NCI-H187 (cell line): ENCODE results near the gene TNS1.

Source experiments
- DNase-seq, 2 experiments: peaks; one replicate each; lab custom pipeline; 2025; lab: John Stamatoyannopoulos, UW

Gene TNS1

DNA sequence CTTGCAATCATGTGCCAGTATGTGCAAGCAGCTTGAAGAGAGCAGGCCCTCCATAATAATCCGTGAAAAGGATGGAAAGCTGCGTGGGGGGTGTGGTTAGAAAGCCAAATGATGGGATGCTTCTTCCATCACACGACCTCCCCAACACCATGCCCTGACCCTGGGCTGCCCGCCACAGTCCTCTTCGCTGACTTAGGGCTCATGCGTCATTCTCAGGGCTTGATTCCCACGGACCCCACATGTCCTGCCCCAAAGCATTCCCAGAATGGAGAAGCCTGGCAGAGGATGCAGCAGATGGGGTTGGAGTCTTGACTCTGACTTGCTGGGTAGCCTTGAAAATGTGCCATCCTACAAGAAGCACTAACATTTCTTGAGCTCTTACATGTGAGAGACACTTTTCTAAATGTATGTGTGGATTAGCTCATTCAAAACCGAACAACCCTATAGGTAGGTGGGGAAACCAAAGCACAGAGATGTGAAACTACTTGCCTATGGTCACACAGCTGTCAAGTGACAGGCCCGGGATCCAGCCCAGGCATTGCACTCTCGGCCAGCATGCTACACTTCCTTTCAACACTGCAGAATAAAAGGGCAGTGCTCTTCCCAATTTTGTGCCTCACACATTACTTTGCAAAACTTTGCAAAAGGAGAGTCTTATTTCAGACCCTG lies 3.7 kb downstream of the TNS1 start:
- no peak for DNase-seq

- no peak for DNase-seq
These were observed 5.3 kb downstream of the TNS1 start for GRCh38 chr2:217997510-217997909.

DNA sequence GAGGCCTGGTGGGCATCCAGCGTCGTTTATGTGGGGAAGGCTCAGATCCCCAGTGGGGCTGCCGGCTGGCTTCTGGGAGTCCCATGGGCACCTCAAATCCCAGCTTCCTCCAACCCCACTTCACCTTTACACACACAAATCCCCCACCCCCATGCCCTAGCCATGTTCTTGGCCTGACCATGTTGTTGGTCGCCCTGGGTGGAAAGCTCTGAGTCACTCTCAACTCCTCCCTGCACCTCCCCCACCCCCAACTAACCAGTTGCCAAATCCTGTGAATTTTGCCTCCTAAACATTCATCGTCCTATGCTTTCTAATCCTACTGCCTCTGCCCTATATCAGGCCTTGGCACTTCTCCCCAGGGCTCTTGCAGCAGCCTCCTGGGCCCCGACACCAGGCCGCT lies 6.4 kb downstream of the TNS1 start:
- DNase-seq, result no peak

DNA sequence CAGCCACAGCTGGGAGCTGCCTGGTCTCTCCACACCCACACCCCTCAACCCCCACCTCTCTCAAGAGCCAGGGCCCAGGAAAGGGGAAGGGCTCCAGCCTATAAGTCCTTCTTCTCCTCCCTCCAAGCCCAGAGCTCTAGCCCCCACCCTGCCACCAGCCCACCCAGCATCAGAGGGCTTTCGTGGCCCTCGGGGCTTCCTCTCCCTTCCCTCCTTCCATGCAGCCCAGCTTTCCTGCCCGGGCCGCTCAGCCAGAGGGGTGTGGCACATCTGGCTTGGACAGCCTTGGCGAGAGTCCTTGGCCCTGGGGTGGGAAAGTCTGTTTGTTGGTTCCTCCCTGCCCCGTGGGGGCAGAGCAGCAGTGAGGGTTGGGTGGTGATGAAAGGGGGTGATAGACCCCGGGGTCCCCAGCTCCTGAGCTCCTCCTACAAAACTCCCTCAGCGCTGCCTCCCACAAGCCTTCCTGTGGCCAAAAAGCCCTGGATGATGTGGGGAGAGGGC lies 7.0 kb downstream of the TNS1 start:
- DNase-seq, result no peak

- DNase-seq, result no peak
These were observed 8.0 kb downstream of the TNS1 start for GRCh38 chr2:217994776-217995274.

DNA sequence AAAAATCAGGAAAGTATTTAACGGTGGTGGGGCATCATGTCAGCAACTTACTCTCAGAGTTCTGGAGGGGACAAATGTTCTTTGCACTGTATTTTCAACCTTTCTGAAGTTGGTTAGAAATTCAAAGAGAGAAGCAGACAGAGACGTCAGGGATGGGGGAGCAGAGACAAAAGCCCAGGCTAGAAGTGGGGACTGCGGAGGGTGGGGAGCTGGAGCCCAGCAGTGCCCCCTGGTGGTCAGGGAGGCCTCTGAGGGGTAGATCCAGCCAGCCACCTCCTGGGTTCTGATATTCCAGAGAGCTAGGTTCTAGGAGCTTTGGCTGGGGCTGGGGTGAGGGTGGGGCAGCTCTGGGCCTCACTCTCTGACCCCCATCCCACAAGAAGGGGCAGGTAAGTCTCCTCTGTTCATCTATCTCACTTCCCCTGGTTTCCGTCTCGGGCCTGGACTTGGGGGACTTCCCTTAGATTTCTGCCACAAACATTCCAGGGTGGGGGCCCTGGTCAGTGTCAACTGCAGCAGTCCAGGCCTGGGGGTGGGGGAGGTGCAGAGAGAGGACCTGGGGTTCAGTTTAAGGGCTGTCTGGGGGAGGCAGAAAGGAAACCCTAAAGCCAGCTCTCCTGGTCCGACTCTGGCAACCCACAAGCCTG lies 8.9 kb downstream of the TNS1 start:
- DNase-seq, result peak in 1 of 2 experiments; percentile 4

DNA sequence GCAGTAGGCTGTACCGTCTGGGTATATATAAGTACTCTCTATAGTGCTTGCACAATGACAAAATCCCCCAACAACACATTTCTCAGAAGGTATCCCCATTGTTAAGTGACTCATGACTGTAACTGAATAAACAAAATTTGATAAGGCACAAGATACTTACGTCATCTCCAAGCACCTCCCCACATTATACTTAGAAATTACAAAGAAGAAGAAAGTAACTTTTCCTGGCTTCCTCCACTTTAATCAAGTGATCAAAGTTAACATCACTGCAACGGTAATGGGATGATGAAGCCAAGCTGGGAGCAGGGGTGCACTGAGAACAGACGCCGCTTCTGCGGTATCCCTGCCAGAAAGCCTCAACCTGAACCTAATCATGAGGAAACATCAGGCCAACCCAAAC lies 9.7 kb downstream of the TNS1 start:
- no peak for DNase-seq

- no peak for DNase-seq
These were observed 10.7 kb downstream of the TNS1 start for GRCh38 chr2:217992061-217992460.

DNA sequence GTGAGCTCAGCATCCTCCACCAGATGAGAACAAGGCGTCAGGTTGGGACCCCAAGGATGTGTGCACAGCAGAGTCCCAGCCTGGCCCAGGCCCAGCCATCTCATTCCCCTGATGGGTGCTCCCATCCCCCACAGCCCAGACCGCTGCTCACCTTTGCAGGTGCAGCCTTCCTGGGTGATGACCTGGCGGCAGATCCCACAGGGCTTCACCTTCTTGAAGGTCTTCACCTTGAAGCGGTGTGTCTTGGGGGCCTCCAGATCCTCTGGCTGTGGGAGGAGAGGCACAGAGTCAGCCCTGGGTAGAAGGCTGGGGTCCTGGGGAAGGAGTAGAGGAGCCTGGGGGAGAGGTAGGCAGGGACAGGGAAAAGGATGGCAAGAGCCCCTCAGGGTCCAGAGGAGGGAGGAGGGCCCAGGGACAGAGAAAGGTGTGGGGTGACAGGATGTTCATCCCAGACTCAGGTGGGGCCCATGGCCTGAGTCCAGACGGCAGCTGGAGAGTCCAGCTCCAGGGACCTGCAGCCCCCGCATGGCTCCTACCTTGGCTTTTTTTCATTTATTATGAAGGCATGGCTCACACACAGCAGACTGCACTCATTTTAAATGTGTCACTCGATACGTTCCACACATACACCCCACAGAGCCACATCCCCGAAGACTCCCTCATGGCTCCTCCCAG lies 11.9 kb downstream of the TNS1 start:
- no peak for DNase-seq

DNA sequence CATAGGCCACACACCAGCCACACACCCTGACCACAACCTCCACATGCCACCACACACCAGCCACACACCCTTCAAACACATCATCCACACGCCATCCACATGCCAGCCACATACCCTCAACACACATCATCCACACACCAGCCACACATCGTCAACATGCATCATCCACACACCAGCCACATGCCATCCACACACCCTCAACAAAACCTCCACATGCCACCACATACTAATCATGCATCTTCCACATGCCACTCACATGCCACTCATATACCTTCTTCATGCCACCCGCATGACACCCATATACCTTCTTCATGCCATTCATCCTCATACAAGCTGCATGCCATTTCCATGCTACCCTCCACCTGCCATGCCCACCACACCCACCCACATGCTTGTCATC lies 12.4 kb downstream of the TNS1 start:
- no peak for DNase-seq

DNA sequence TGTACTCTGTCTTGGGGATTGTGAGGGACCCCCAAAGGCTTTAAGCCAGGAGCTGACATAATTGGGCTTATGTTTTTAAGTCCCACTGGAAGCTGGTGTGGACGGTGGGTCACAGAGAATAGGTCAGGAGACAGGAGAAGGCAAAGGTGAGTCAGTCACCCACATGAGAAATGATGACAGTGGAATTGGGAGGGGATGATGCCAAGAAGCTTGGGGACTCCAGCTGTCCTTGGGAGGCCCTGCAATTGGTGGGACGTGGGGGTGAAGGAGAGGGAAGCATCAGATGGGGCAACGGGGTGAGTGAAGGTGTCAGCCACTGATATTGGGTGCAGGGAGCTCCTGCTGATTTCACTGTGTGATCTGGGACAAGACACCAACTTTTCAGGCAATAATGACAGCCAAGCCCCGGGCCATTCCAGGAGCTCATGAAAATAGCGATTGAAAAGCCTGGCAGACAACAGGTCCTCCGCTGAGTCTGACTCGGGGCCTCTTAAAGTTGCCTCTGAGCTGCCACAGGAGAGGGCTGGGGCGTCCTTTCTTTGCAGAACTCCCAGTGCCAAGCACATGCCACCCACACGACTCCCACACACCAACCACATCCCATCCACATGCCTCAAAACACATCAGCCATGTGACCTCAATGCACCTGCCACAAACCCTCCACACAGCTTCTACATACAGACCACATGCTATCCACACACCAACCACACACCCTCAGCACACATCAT lies 13.4 kb downstream of the TNS1 start:
- DNase-seq, result no peak

DNA sequence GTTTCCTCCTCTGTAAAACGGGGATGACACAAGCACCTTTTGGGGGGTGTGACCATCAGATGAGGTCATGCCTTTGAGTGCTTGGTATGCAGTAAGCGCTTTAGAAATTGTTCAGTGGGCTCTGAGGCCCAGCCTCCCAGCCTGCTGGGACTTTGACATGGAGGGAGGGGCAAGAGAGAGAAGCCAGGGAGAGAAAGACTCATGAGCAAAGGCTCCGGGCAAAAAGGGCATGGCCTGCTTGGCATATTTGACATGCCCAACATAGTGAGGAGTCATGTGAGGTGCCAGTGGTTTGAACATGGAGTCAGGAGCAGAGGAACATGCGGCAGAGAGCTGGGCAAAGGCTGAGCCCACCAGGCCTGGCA lies 14.0 kb downstream of the TNS1 start:
- no peak for DNase-seq

- DNase-seq, result peak in 1 of 2 experiments; percentile 40
These were observed 14.6 kb downstream of the TNS1 start for GRCh38 chr2:217988014-217988839.

DNA sequence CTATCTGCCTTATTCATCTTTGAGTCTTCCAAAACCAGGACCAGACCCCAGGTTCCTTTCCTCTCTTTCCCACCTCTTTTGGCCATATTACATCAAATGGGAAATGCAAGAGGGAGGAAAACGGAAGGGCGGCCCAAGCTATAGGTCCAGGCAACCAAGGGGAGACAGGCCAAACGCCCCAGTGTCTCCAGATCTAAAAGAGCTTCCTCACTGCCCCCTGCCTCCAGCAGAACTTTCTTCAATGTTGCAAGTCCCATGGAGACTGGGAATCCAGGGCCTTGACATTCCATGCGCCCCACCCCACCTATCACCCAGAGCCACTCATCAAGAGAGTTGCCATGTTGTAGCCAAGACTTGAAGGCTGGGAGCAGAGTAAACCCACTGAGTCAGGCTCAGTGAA lies 15.4 kb downstream of the TNS1 start:
- DNase-seq, result no peak

GRCh38 chr2:217986256-217986961 lies 16.4 kb downstream of the TNS1 start:
- no peak for DNase-seq

- no peak for DNase-seq
These were observed 19.2 kb downstream of the TNS1 start for GRCh38 chr2:217983276-217984233.

DNA sequence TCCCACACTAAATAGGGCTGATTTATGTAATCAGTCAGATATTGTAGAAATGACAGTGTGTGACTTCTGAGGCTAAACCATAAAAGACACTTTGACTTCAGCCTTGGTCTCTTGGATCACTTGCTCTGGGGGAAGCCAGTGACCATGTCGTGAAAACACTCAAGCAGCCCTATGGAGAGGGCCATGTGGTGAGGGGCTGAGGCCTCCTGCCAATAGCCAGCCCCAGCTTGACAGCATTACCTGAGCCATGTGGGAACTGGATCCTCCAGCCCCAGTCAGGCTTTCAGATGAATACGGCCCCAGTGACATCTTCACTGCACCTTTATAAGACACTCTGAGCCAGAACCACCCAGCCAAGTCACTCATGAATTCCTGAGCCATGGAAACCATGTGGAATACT lies 20.8 kb downstream of the TNS1 start:
- no peak for DNase-seq

- no peak for DNase-seq
These were observed 21.6 kb downstream of the TNS1 start for GRCh38 chr2:217981084-217981730.

GRCh38 chr2:217980591-217980990 lies 22.2 kb downstream of the TNS1 start:
- no peak for DNase-seq
